ENCODE measurements around the gene MOGAT1.
"Not testable (repeated sequence)": the region's sequence is repeated elsewhere in the genome, so short reads cannot be mapped to it uniquely, and the experiment has no call there.

MOGAT1 gene

GRCh38 chr2:222747526-222748160, 76.2 kb downstream of the MOGAT1 start:
- DNase-seq, result no peak

- no peak for DNase-seq
Measured at GRCh38 chr2:222750533-222750932, 79.1 kb downstream of the MOGAT1 start.

DNA sequence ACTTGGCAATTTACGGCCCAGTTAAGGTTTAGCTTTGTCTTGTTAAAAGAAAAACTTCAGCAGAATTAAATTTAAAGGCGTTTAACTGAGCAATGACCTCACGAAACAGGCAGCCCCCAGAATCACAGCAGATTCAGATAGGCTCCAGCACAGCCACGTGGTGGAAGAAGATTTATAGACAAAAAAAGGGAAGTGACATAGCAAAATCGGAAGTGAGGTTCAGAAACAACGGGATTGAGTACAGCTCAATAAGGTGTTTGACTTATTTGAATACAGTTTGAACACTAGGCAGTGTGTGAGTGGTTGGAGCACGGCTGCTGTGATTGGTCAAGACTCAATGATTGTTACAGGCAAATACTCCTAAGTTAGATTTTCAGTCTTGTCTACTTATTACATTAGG, 79.8 kb downstream of the MOGAT1 start:
- DNase-seq, result no peak

GRCh38 chr2:222751821-222752719, 80.6 kb downstream of the MOGAT1 start:
- DNase-seq, result no peak

- DNase-seq, result no peak
Measured at GRCh38 chr2:222752746-222753145, 81.3 kb downstream of the MOGAT1 start.

DNA sequence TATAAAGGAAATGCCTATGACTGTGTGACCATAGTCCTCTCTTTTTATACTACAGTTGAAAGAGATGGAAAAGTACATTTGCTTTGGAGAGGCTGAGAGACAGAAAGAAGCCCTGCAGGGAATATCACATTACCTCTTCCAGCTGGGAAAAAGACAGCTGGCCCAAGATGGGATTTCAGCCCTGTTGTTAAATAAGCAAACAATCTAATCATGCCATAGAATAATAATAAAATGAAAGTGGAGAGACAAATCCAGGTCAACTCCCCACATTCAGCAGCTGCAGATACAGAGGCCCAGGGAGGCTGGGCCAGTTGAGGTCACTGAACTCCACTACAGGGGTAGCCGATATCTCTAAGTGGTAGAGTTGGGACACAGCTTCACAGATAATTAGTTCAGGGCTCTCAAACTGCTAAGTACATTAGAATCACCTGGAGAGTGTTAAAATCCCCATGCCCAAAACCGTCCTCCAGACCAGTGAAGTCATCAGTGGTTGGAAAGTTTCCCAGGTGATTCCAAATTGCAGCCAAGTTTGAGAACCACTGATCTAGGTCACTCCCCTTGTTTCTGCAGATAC, 81.9 kb downstream of the MOGAT1 start:
- peak; percentile 80 for DNase-seq

DNA sequence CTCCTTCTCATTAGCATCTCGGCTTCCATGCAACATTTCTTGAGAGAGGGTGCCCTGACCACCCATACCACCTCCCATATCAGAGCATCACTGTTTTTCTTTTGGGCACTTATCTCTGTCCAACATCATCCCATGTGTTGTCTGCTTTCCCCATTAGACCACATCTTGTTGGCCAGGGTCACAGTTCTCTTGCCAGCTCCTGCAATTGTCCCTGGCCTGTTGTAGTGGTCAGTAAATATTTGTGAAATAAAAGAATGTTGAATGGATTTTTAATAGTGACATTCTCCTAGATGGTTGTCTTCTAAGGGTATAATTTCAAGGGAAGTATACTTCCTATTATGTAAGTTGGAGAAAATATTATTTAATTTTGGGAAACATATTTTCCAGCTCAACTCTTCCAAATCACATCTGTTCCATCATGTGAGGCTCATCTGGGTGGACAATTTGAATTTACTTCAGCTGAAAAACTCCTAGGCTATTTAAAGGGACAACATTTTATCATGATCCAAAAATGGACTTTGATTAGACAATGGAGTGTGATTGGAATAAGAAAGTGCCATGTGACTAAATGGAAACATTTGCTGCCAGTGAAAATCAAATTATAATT, 83.0 kb downstream of the MOGAT1 start:
- no peak for DNase-seq

DNA sequence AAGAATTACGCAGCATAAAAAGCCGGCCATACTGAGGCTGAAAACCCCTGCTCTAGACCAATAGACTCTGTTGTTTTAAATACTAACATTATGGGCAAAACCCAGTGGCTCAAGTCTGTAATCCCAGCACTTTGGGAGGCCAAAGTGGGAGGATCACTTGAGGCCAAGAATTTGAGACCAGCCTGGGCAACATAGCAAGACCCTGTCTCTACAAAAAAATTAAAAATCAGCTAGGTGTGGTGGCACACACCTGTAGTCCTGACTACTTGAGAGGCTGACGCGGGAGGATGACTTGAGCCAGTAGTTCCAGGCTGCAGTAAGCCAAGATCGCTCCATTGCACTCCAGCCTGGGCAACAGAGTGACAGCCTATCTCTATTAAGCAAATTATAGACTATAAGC, 84.1 kb downstream of the MOGAT1 start:
- DNase-seq, result not testable (repeated sequence)

- no peak for DNase-seq
Measured at GRCh38 chr2:222756362-222756831, 84.9 kb downstream of the MOGAT1 start.

- DNase-seq, result no peak
Measured at GRCh38 chr2:222756951-222757650, 85.6 kb downstream of the MOGAT1 start.
